Activated CD4-positive, alpha-beta memory T cell treated with anti-CD3 and anti-CD28 coated beads for 36 hours (primary cell): ENCODE results near the gene ASPG. TPM values are rescaled to one million over a fixed set of nuclear protein-coding genes. Genes with fewer than 3 reads are reported as not detected.

Experiments used
- CTCF ChIA-PET: fragments of 350-600 bp; sonication (Branson Sonifier 250); formaldehyde crosslinking; loops from one replicate; lab custom pipeline; 2021; ENCODE audit warnings: antibody characterized with exemption, inconsistent platforms; lab: Charles Lee
- POLR2A ChIA-PET: fragments of 350-600 bp; sonication (Branson Sonifier 250); formaldehyde crosslinking; loops from one replicate; lab custom pipeline; 2021; ENCODE audit warnings: antibody characterized with exemption; lab: Charles Lee
- DNase-seq: peaks from one replicate; pipeline ENCODE4 v3.0.0-alpha.2; 2020
- H3K27ac Mint-ChIP-seq: one replicate; pipeline ENCODE4 v1.8.0; 2021; ENCODE audit warnings: mixed read lengths
- H3K27me3 Mint-ChIP-seq: one replicate; pipeline ENCODE4 v1.8.0; 2021; ENCODE audit warnings: mixed read lengths
- H3K36me3 Mint-ChIP-seq: one replicate; pipeline ENCODE4 v1.8.0; 2021; ENCODE audit warnings: mixed read lengths
- H3K4me1 Mint-ChIP-seq: one replicate; pipeline ENCODE4 v1.8.0; 2021; ENCODE audit warnings: low read depth, mixed read lengths
- H3K4me3 Mint-ChIP-seq: one replicate; pipeline ENCODE4 v1.8.0; 2021; ENCODE audit warnings: mild to moderate bottlenecking, mixed read lengths
- H3K9me3 Mint-ChIP-seq: one replicate; pipeline ENCODE4 v1.8.0; 2021; ENCODE audit warnings: mixed read lengths
- intact Hi-C: fragments of 100-400 bp; cut with micrococcal nuclease; formaldehyde crosslinking; loops from one replicate; pipeline ENCODE4 v1.15.1; 2023
- total RNA-seq, 2 experiments: library from RNA; stranded (reverse); gene quantifications; one replicate each; pipeline ENCODE4 v1.2.3, GENCODE V29; 2021

ASPG gene
- total RNA-seq, 2 experiments from 2014 or later = not detected

GRCh38 chr14:104131968-104132732, 46.6 kb downstream of the ASPG start:
- no peak for DNase-seq
- peaks cover 13% of the 10 kb centered on the region for H3K9me3 Mint-ChIP-seq
- CTCF ChIA-PET = interaction anchor here (1.4 kb wide), 1 partner anchor 54 kb away, joined by 6 read pairs; no protein-coding TSS in a partner anchor
- intact Hi-C loops = loop anchor here (1.0 kb wide), 1 partner anchor 54 kb away; no protein-coding TSS in a partner anchor
- H3K36me3 Mint-ChIP-seq = no peaks in the 10 kb centered on the region
- no peak overlapping the region for H3K27ac Mint-ChIP-seq
- H3K4me1 Mint-ChIP-seq = peaks cover 5% of the 10 kb centered on the region
- no peak overlapping the region for H3K4me3 Mint-ChIP-seq
- POLR2A ChIA-PET = no interaction called here
- H3K27me3 Mint-ChIP-seq = peaks cover 45% of the 10 kb centered on the region

- DNase-seq = no peak
- peaks cover 48% of the 10 kb centered on the region for H3K27me3 Mint-ChIP-seq
- no peak overlapping the region for H3K27ac Mint-ChIP-seq
- H3K36me3 Mint-ChIP-seq = no peaks in the 10 kb centered on the region
- CTCF ChIA-PET = interaction anchor here (1.5 kb wide), 1 partner anchor 55 kb away, joined by 8 read pairs; no protein-coding TSS in a partner anchor
- intact Hi-C loops = no loop called here
- H3K4me1 Mint-ChIP-seq = peaks cover 8% of the 10 kb centered on the region
- POLR2A ChIA-PET = no interaction called here
- no peak overlapping the region for H3K4me3 Mint-ChIP-seq
- peaks cover 13% of the 10 kb centered on the region for H3K9me3 Mint-ChIP-seq
These were observed 47.5 kb downstream of the ASPG start for GRCh38 chr14:104132981-104133380.

- Mint-ChIP-seq H3K27ac (no peak overlapping the region), H3K27me3 (peaks cover 47% of the 10 kb centered on the region), H3K4me3 (no peak overlapping the region), H3K36me3 (no peaks in the 10 kb centered on the region), H3K9me3 (peaks cover 13% of the 10 kb centered on the region), H3K4me1 (peaks cover 8% of the 10 kb centered on the region)
- DNase-seq = no peak
- CTCF ChIA-PET = interaction anchor here (1.5 kb wide), 1 partner anchor 56 kb away, joined by 8 read pairs; no protein-coding TSS in a partner anchor
- POLR2A ChIA-PET = no interaction called here
- intact Hi-C loops = no loop called here
These were observed 48.0 kb downstream of the ASPG start for GRCh38 chr14:104133496-104133895.

DNA sequence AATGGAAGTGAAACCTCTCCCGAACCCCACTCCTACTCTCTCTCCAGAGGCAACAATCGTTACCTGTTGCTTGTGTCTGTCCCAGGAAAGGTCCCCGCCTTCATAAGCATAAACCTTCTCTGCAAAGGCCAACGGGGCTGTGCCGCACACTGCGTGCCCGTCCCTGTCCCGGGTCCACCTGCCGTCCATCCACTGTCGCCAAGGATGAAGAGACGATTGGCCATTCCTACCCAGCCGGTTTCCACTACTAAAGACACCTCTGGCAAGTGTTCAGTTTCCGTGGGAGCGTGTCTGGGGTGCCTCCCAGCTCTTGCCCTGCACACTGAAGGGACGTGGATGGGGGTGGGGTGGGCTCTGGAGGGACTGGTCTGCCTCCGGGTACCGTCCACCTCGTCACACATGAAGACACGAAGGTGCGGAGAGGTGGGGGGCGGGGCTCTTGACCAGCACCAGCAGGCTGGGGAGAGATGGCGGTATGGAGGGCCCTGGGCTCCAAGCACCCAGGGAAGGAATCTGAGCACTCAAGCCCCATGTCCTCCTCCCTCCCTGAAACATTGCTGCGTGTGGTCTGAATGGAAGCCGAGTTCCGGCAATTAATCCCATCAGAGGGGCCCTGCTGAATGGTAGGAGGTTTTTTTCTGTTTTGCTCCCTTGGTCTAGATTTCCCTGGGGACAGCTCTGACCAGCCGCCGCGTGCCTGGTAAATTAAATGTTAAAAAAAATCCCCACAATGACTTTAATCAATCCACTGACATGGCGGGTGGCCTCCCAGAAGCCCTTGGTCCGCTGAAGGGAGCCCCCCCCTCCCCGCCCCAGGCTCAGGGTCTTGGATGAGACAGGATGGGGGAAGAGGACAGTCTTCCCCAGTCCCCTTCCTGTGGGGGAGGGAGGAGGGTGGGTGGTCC, 48.8 kb downstream of the ASPG start:
- intact Hi-C loops = no loop called here
- Mint-ChIP-seq H3K4me3 (no peak overlapping the region), H3K4me1 (peaks cover 8% of the 10 kb centered on the region), H3K27ac (no peak overlapping the region), H3K27me3 (peaks cover 46% of the 10 kb centered on the region), H3K36me3 (no peaks in the 10 kb centered on the region), H3K9me3 (peaks cover 11% of the 10 kb centered on the region)
- no peak for DNase-seq
- POLR2A ChIA-PET = no interaction called here
- CTCF ChIA-PET = interaction anchor here (1.5 kb wide), 1 partner anchor 56 kb away, joined by 8 read pairs; no protein-coding TSS in a partner anchor

GRCh38 chr14:104135121-104135903, 49.8 kb downstream of the ASPG start:
- intact Hi-C loops = loop anchor here (5.0 kb wide), 2 partner anchors 43 to 507 kb away; no protein-coding TSS in a partner anchor
- peaks cover under 1% of the 10 kb centered on the region for H3K9me3 Mint-ChIP-seq
- peak; percentile 22 for DNase-seq
- H3K27me3 Mint-ChIP-seq = peaks cover 46% of the 10 kb centered on the region
- H3K27ac Mint-ChIP-seq = no peak overlapping the region
- CTCF ChIA-PET = no interaction called here
- H3K4me1 Mint-ChIP-seq = peaks cover 8% of the 10 kb centered on the region
- no peaks in the 10 kb centered on the region for H3K36me3 Mint-ChIP-seq
- POLR2A ChIA-PET = no interaction called here
- H3K4me3 Mint-ChIP-seq = peak overlapping the region; percentile 20

GRCh38 chr14:104135904-104136471, 50.5 kb downstream of the ASPG start:
- intact Hi-C loops = loop anchor here (5.0 kb wide), 2 partner anchors 44 to 506 kb away; no protein-coding TSS in a partner anchor
- Mint-ChIP-seq H3K4me1 (peaks cover 8% of the 10 kb centered on the region), H3K27ac (no peak overlapping the region), H3K4me3 (no peak overlapping the region), H3K36me3 (no peaks in the 10 kb centered on the region), H3K9me3 (no peaks in the 10 kb centered on the region), H3K27me3 (peaks cover 44% of the 10 kb centered on the region)
- DNase-seq = no peak
- CTCF ChIA-PET = no interaction called here
- POLR2A ChIA-PET = no interaction called here

DNA sequence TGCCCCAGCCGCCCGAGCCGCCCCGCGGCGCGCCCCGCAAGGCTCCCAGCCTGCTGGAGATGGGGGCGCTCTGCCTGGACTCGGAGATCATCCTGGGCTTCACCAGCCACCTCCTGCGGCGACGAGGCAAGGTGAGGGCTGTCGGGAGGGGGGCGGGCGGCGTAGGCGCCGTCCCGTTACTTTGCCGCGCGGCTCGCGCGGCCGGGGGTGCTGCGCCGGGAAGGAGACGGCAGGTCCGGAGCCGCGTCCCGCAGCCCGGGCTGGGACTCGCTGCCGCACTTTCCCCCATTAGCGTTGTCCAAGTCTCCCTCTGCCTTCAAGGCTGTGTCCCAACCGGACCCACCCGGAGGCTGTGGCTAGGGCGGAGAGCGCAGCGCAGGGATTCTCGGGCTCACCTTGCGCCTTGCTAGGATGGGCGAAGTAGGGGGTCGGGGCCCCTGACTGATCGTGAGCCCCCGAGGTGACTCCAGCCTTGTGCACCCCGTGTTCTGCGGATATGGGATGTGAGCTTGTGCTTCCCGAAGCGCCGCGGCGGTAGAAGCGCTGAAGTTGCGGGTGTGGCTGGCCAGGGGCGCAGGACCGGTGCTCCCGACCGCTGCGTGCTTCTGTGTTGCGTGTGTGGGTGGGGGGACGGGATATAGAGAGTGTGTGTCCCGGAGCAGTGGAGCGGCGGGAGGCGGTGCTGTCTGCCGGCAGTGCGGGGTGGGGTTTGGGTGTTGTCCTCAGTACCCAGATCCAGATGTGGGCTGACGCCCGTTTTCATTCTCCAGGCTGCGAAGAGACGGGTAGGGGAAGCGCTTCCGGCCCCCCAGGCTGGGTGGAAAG, 51.2 kb downstream of the ASPG start:
- no peaks in the 10 kb centered on the region for H3K9me3 Mint-ChIP-seq
- H3K4me1 Mint-ChIP-seq = peaks cover 8% of the 10 kb centered on the region
- DNase-seq = no peak
- H3K36me3 Mint-ChIP-seq = no peaks in the 10 kb centered on the region
- H3K4me3 Mint-ChIP-seq = peak overlapping the region; percentile 35
- POLR2A ChIA-PET = no interaction called here
- H3K27ac Mint-ChIP-seq = no peak overlapping the region
- peaks cover 42% of the 10 kb centered on the region for H3K27me3 Mint-ChIP-seq
- CTCF ChIA-PET = interaction anchor here (0.6 to 1.1 kb wide), 2 partner anchors 21 to 59 kb away, joined by 3 to 7 read pairs; no protein-coding TSS in a partner anchor
- intact Hi-C loops = loop anchor here (1.0 to 5.0 kb wide), 3 partner anchors 44 to 506 kb away; no protein-coding TSS in a partner anchor

- no peaks in the 10 kb centered on the region for H3K9me3 Mint-ChIP-seq
- DNase-seq = peak; percentile 70
- H3K27ac Mint-ChIP-seq = no peak overlapping the region
- peaks cover 8% of the 10 kb centered on the region for H3K4me1 Mint-ChIP-seq
- H3K4me3 Mint-ChIP-seq = peak overlapping the region; percentile 35
- CTCF ChIA-PET = interaction anchor here (0.6 to 1.1 kb wide), 7 partner anchors 22 to 503 kb away, joined by 3 to 7 read pairs (median 4); no protein-coding TSS in a partner anchor
- H3K27me3 Mint-ChIP-seq = peaks cover 34% of the 10 kb centered on the region
- no peaks in the 10 kb centered on the region for H3K36me3 Mint-ChIP-seq
- POLR2A ChIA-PET = no interaction called here
- intact Hi-C loops = loop anchor here (1.0 to 5.0 kb wide), 3 partner anchors 45 to 505 kb away; no protein-coding TSS in a partner anchor
These were observed 52.0 kb downstream of the ASPG start for GRCh38 chr14:104137297-104138097.

DNA sequence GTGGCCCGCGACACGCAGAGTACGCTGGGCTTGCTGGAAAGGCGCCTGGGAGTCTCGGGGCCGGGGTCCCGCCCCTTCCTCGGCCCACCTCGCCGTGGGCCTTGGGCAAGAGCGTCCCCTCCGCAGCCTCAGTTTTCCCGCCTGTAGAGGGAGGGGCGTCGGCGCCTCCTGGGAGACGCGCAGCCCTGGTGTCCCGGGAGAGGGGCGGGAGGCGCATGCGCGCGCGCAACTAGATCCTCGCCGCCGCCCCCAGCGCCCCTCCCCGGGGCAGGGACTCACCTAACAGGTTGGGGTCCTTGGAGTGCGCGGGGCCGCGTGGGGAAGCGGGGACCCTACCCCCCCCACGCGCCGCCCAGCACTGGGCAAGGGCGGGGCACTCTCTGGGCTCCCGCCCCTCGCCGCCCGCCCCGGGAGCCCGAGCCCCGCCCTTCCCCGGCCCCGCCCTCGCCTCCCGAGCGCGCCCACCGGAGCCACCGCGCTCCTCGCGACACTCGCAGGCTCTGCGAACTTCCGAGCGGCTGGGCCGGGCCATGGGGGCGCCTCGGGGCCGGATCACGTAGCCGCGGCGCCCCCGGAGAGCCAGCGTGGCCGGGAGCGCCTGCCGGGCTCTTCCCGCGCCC, 52.7 kb downstream of the ASPG start, which contains the start of gene KIF26A:
Gene KIF26A (plus strand): TSS at position 490 of the 620 bp plus-strand sequence. CDS start 136 bp downstream, outside the sequence.
- no peaks in the 10 kb centered on the region for H3K36me3 Mint-ChIP-seq
- ChIA-PET POLR2A (no interaction called here), CTCF (interaction anchor here (0.8 to 1.1 kb wide), 6 partner anchors 44 to 502 kb away, joined by 3 to 7 read pairs (median 5); no protein-coding TSS in a partner anchor)
- peaks cover 35% of the 10 kb centered on the region for H3K27me3 Mint-ChIP-seq
- H3K4me3 Mint-ChIP-seq = peak within 1 kb of the TSS; percentile 35
- peaks cover 8% of the 10 kb centered on the region for H3K4me1 Mint-ChIP-seq
- intact Hi-C loops = loop anchor here (5.0 kb wide), 2 partner anchors 46 to 504 kb away; no protein-coding TSS in a partner anchor
- no peaks in the 10 kb centered on the region for H3K9me3 Mint-ChIP-seq
- no peak for DNase-seq
- no peak within 1 kb of the TSS for H3K27ac Mint-ChIP-seq
